ENCODE measurements around the gene ZNF205. TPM values are rescaled to one million over a fixed set of nuclear protein-coding genes. Genes with fewer than 3 reads are reported as not detected.

ZNF205 gene
- total and polyA plus RNA-seq, 2 of the 13 experiments (the other 11 are each of a cell fraction or from before 2014, with no cell fraction given) = 5.8 to 10.2 TPM

DNA sequence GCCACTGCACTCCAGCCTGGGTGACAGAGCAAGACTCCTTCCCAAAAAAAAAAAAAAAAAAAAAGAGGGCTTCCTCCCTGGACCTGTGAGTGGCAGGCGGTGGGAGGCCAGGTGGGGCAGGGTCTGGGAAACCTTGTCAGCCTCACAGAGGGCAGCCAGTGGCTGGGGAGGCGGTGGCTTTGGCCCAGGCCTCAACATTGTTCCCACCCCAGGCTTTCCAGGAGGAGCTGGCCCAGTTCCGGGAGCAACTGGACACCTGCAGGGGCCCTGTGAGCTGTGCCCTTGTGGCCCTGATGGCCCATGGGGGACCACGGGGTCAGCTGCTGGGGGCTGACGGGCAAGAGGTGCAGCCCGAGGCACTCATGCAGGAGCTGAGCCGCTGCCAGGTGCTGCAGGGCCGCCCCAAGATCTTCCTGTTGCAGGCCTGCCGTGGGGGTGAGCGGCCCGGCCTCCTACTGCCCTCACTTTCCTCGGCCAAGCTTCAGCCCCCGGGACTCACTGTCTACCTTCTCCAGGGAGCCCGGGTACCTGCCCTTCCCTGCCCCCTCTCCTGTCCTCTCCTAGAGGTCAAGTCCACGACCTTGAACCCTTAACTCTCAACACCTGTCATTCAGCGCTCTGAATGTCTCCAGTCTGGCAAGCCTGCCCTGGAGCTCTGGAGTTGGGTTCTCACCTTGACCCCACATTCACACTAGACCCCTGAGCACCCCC, 34.8 kb downstream of the ZNF205 start (continued):
- TF ChIP-seq NR2C2 (CRISPR knock-in tag; IDR thresholded peaks at IDR 0.05; ENCODE audit: borderline replicate concordance) (peak; percentile 29; the same call in 1 of the 2 replicates), ZNF569 (CRISPR knock-in tag; IDR thresholded peaks at IDR 0.05; ENCODE audit: borderline replicate concordance) (no peak), KDM5B (CRISPR knock-in tag; IDR thresholded peaks at IDR 0.05; ENCODE audit: borderline replicate concordance) (0 out of 2 replicates have a peak, but pooled peaks have one; percentile 23), NR2F6 (IDR thresholded peaks at IDR 0.05) (no peak), NR2F6 (CRISPR knock-in tag; IDR thresholded peaks at IDR 0.05) (peak; percentile 13; the same call in 1 of the 2 replicates), MAF1 (CRISPR knock-in tag; IDR thresholded peaks at IDR 0.05; ENCODE audit: borderline replicate concordance) (no peak)
- TF ChIP-seq, protein P1, sequence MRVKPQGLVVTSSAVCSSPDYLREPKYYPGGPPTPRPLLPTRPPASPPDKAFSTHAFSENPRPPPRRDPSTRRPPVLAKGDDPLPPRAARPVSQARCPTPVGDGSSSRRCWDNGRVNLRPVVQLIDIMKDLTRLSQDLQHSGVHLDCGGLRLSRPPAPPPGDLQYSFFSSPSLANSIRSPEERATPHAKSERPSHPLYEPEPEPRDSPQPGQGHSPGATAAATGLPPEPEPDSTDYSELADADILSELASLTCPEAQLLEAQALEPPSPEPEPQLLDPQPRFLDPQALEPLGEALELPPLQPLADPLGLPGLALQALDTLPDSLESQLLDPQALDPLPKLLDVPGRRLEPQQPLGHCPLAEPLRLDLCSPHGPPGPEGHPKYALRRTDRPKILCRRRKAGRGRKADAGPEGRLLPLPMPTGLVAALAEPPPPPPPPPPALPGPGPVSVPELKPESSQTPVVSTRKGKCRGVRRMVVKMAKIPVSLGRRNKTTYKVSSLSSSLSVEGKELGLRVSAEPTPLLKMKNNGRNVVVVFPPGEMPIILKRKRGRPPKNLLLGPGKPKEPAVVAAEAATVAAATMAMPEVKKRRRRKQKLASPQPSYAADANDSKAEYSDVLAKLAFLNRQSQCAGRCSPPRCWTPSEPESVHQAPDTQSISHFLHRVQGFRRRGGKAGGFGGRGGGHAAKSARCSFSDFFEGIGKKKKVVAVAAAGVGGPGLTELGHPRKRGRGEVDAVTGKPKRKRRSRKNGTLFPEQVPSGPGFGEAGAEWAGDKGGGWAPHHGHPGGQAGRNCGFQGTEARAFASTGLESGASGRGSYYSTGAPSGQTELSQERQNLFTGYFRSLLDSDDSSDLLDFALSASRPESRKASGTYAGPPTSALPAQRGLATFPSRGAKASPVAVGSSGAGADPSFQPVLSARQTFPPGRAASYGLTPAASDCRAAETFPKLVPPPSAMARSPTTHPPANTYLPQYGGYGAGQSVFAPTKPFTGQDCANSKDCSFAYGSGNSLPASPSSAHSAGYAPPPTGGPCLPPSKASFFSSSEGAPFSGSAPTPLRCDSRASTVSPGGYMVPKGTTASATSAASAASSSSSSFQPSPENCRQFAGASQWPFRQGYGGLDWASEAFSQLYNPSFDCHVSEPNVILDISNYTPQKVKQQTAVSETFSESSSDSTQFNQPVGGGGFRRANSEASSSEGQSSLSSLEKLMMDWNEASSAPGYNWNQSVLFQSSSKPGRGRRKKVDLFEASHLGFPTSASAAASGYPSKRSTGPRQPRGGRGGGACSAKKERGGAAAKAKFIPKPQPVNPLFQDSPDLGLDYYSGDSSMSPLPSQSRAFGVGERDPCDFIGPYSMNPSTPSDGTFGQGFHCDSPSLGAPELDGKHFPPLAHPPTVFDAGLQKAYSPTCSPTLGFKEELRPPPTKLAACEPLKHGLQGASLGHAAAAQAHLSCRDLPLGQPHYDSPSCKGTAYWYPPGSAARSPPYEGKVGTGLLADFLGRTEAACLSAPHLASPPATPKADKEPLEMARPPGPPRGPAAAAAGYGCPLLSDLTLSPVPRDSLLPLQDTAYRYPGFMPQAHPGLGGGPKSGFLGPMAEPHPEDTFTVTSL (CRISPR knock-in tag; IDR thresholded peaks at IDR 0.05; ENCODE audit: borderline replicate concordance) = no peak

Measured in HepG2 (cell line).